OCI-LY1 (cell line): ENCODE data around the gene HAO2.

Experiments
- H2AFZ ChIP-seq: fragments of 200-600 bp; sonication (generic), shearing (Covaris generic); 2 replicates; pipeline ENCODE4 v1.6.0; 2014; ENCODE audit warnings: antibody characterized with exemption, mild to moderate bottlenecking, low read length
- H3F3A ChIP-seq: fragments of 200-600 bp; sonication (generic), shearing (Covaris generic); 2 replicates; pipeline ENCODE4 v1.6.0; 2014; ENCODE audit warnings: mild to moderate bottlenecking, antibody characterized with exemption, low read length, moderate library complexity; ENCODE audit not compliant: insufficient read depth
- H3K27ac ChIP-seq: fragments of 200-600 bp; sonication (generic); 2 replicates; pipeline ENCODE4 v1.5.1; 2014; ENCODE audit warnings: low read length, mixed run types, mild to moderate bottlenecking, low read depth; ENCODE audit not compliant: poor library complexity, severe bottlenecking
- H3K27me3 ChIP-seq: fragments of 200-600 bp; sonication (generic); 2 replicates; pipeline ENCODE4 v1.6.0; 2014; ENCODE audit warnings: antibody characterized with exemption, mild to moderate bottlenecking, low read length, moderate library complexity; ENCODE audit not compliant: insufficient read depth
- H3K36me3 ChIP-seq: fragments of 200-600 bp; sonication (generic); 2 replicates; pipeline ENCODE4 v1.6.1; 2014; ENCODE audit warnings: mild to moderate bottlenecking, antibody characterized with exemption, low read length, moderate library complexity, mixed read lengths; ENCODE audit not compliant: insufficient read depth
- H3K4me1 ChIP-seq: fragments of 200-600 bp; sonication (generic); 2 replicates; pipeline ENCODE4 v1.5.1; 2014; ENCODE audit warnings: mild to moderate bottlenecking, low read length, moderate library complexity; ENCODE audit not compliant: insufficient read depth, severe bottlenecking
- H3K4me2 ChIP-seq: fragments of 200-600 bp; sonication (generic), shearing (Covaris generic); 2 replicates; pipeline ENCODE4 v1.6.1; 2014; ENCODE audit warnings: low read length
- H3K4me3 ChIP-seq: fragments of 200-600 bp; sonication (generic); 2 replicates; pipeline ENCODE4 v1.5.1; 2014; ENCODE audit warnings: low read length, low read depth, mild to moderate bottlenecking, mixed read lengths; ENCODE audit not compliant: poor library complexity, severe bottlenecking
- H3K79me2 ChIP-seq: fragments of 200-600 bp; shearing (Covaris generic); 2 replicates; pipeline ENCODE4 v1.6.1; 2016; ENCODE audit warnings: mixed run types, low read length, mixed read lengths; ENCODE audit not compliant: insufficient read depth
- H3K9ac ChIP-seq: fragments of 200-600 bp; sonication (generic), shearing (Covaris generic); 2 replicates; pipeline ENCODE4 v1.6.1; 2014; ENCODE audit warnings: mild to moderate bottlenecking, low read length, mixed read lengths
- H3K9me2 ChIP-seq: fragments of 200-600 bp; sonication (generic), shearing (Covaris generic); 2 replicates; pipeline ENCODE4 v1.6.1; 2014; ENCODE audit warnings: low read depth, mild to moderate bottlenecking, low read length, mixed read lengths
- H3K9me3 ChIP-seq: fragments of 200-600 bp; shearing (Covaris generic); 2 replicates; pipeline ENCODE4 v1.6.1; 2014; ENCODE audit warnings: low read length, mixed read lengths
- H4K20me1 ChIP-seq: fragments of 200-600 bp; sonication (generic), shearing (Covaris generic); 2 replicates; pipeline ENCODE4 v1.6.0; 2016; ENCODE audit warnings: mild to moderate bottlenecking, low read length; ENCODE audit not compliant: insufficient read depth
- EZH2 ChIP-seq: fragments of 200-600 bp; sonication (generic), shearing (Covaris generic); IDR thresholded peaks from 2 replicates; pipeline ENCODE4 v1.8.0; 2017; ENCODE audit warnings: borderline replicate concordance, mixed run types, mild to moderate bottlenecking, antibody characterized with exemption, low read length, moderate library complexity, mixed read lengths
- TF ChIP-seq, protein P1 (sequence below): fragments of 200-600 bp; sonication (generic), shearing (Covaris generic); IDR thresholded peaks from 2 replicates; pipeline ENCODE4 v1.5.1; 2017; ENCODE audit warnings: mild to moderate bottlenecking, antibody characterized with exemption, low read length, moderate library complexity, mixed read lengths

Gene HAO2

DNA sequence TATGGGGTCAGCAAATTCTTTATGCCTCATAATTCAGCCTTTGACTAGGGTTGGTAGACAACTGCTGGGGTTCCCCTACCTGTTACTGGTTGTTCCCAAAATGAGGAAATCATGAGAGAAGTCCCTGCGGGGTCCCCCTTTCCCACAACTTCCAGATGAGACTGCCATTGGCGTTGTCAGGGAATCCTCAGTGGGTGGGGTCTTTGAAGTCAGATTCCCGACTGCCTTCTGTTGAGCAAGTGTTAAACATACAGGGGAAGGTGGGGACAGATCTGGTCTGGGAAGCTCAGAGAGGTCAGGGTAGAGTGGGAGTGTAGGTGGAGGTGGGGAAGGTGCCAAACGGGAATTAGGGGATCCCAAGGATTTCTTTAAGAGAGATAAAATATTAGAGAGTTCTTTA lies 61.1 kb downstream of the HAO2 start:
- Histone ChIP-seq H3K4me3 (no peak overlapping the region), H3K36me3 (no peaks in the 10 kb centered on the region), H2AFZ (no peak overlapping the region), H3K27ac (no peak overlapping the region), H3K9me3 (no peaks in the 10 kb centered on the region), H3K4me1 (no peaks in the 10 kb centered on the region), H3K27me3 (no peaks in the 10 kb centered on the region), H3K4me2 (no peak overlapping the region), H4K20me1 (no peaks in the 10 kb centered on the region), H3K79me2 (no peaks in the 10 kb centered on the region), H3K9ac (no peak overlapping the region), H3F3A (no peaks in the 10 kb centered on the region), H3K9me2 (no peaks in the 10 kb centered on the region)
- no peak for TF ChIP-seq EZH2

DNA sequence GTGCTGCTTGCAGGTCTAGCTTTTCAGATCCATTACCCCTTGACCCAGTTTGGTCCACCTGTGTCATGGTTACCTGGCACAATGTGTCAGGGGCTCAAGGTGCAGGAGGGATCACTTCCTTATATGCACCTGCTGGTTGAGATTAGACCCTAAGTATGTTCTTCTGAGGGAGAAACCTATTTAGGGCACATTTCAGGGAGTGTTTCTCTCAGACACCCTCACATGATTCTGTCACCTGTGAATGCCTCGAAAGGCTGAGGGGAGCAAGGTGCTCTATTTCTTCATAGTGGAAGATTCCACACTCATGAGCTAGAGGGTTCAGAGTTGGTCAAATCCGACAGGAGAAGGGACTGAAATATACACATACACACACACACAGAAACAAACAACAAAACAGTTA lies 61.9 kb downstream of the HAO2 start:
- Histone ChIP-seq H3K9me3 (no peaks in the 10 kb centered on the region), H4K20me1 (no peaks in the 10 kb centered on the region), H3K36me3 (no peaks in the 10 kb centered on the region), H3K4me2 (no peak overlapping the region), H2AFZ (no peak overlapping the region), H3K4me1 (no peaks in the 10 kb centered on the region), H3K79me2 (no peaks in the 10 kb centered on the region), H3F3A (no peaks in the 10 kb centered on the region), H3K9ac (no peak overlapping the region), H3K27ac (no peak overlapping the region), H3K9me2 (no peaks in the 10 kb centered on the region), H3K27me3 (no peaks in the 10 kb centered on the region), H3K4me3 (no peak overlapping the region)
- TF ChIP-seq EZH2, result no peak
- TF ChIP-seq, protein P1, sequence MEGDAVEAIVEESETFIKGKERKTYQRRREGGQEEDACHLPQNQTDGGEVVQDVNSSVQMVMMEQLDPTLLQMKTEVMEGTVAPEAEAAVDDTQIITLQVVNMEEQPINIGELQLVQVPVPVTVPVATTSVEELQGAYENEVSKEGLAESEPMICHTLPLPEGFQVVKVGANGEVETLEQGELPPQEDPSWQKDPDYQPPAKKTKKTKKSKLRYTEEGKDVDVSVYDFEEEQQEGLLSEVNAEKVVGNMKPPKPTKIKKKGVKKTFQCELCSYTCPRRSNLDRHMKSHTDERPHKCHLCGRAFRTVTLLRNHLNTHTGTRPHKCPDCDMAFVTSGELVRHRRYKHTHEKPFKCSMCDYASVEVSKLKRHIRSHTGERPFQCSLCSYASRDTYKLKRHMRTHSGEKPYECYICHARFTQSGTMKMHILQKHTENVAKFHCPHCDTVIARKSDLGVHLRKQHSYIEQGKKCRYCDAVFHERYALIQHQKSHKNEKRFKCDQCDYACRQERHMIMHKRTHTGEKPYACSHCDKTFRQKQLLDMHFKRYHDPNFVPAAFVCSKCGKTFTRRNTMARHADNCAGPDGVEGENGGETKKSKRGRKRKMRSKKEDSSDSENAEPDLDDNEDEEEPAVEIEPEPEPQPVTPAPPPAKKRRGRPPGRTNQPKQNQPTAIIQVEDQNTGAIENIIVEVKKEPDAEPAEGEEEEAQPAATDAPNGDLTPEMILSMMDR, result no peak

DNA sequence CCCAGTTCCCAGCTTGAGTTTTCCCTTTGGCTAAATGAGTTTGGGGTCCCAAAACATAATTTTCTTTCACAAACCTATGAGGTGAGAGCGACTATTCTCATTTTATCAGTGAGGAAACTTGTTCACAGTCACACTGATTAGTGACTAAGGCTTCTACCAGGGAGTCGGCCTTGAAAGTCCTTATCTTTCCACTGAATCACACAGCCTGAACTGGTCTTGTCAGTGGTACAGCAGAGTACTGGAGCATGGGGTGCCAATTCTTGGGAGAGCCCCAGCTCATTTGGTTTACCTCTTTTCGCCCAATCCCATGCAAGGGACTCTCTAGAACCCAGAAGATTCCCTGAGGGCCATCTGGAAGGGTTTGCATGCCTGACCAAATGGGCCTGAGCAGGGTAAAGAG lies 63.3 kb downstream of the HAO2 start:
- Histone ChIP-seq H3K27ac (no peak overlapping the region), H3K9me3 (no peaks in the 10 kb centered on the region), H3K9me2 (no peaks in the 10 kb centered on the region), H3K9ac (no peak overlapping the region), H2AFZ (no peak overlapping the region), H3K79me2 (no peaks in the 10 kb centered on the region), H3K4me1 (no peaks in the 10 kb centered on the region), H4K20me1 (no peaks in the 10 kb centered on the region), H3K36me3 (no peaks in the 10 kb centered on the region), H3K4me3 (no peak overlapping the region), H3K27me3 (no peaks in the 10 kb centered on the region), H3K4me2 (no peak overlapping the region), H3F3A (no peaks in the 10 kb centered on the region)
- TF ChIP-seq, protein P1, result no peak
- no peak for TF ChIP-seq EZH2

DNA sequence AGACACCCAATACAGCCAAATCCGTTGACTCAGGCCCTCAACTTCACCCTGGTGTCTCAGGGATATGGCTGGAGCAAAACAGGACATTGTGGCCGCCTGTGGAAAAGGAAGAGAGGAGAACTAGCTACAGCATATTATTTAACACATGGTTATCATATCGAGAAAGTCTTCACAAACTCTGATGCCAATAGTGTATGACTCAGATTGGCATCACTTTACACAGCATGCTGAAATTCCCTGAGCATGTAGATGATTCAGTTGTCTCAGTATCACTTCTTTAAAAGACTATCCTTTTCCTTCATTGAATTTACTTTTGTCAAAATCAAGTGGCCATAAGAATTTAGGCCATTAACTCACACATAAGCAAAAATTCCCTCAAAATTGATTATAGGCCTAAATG lies 66.5 kb downstream of the HAO2 start:
- no peak for TF ChIP-seq EZH2
- TF ChIP-seq, protein P1, result no peak
- Histone ChIP-seq H3F3A (no peaks in the 10 kb centered on the region), H3K9me3 (no peaks in the 10 kb centered on the region), H3K9me2 (no peaks in the 10 kb centered on the region), H3K4me2 (no peak overlapping the region), H3K9ac (no peak overlapping the region), H4K20me1 (no peaks in the 10 kb centered on the region), H3K4me3 (no peak overlapping the region), H3K79me2 (no peaks in the 10 kb centered on the region), H3K27ac (no peak overlapping the region), H3K27me3 (no peaks in the 10 kb centered on the region), H2AFZ (no peak overlapping the region), H3K36me3 (no peaks in the 10 kb centered on the region), H3K4me1 (no peaks in the 10 kb centered on the region)
